Middle frontal gyrus (tissue), 1 donor: ENCODE data around the gene CYP2C18.
"Not testable (repeated sequence)": the region's sequence is repeated elsewhere in the genome, so short reads cannot be mapped to it uniquely, and the experiment has no call there.

Experiments used
- DNase-seq: peaks from one replicate; pipeline ENCODE4 v3.0.0-alpha.2; 2015; ENCODE audit warnings: low spot score; ENCODE audit errors: extremely low spot score

Gene CYP2C18

DNA sequence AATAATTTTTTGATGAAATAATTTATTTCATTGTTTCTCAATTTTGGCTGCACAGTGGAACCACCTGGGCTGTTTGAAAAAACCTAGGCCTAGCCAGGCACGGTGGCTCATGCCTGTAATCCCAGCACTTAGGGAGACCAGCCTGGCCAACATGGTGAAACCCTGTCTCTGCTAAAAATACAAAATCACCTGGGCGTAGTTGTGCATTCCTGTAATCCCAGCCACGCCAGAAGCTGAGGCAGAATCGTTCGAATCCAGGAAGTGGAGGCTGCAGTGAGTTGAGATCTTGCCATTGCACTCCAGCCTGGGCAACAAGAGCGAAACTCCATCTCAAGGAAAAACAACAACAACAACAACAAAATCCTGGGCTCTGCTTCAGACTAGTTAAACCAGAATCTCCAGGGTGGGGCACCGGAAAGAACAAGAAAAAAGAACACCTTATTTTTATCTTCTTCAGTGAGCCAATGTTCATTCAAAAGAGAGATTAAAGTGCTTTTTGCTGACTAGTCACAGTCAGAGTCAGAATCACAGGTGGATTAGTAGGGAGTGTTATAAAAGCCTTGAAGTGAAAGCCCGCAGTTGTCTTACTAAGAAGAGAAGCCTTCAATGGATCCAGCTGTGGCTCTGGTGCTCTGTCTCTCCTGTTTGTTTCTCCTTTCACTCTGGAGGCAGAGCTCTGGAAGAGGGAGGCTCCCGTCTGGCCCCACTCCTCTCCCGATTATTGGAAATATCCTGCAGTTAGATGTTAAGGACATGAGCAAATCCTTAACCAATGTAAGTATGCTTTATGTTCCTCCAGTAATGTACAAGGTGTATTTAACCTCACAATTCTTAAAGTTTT is at the start of gene CYP2C18:
CYP2C18 (plus strand) TSS at position 516 of the 841 bp plus-strand sequence; CDS start at position 607, 91 bp downstream.
- DNase-seq = no peak

DNA sequence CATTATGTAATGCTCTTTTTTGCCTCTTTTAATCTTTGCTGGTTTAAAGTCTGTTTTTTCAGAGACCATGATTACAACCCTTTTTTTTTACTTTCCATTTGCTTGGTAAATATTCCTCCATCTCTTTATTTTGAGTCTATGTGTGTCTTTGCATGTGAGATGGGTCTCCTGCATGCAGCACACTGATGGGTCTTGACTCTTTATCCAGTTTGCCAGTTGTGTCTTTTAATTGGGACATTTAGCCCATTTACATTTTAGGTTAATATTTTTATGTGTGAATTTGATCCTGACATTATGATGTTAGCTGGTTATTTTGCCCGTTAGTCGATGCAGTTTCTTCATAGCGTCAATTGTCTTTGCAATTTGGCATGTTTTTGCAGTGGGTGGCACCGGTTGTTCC is 45.4 kb upstream of the CYP2C18 start:
- DNase-seq = not testable (repeated sequence)

DNA sequence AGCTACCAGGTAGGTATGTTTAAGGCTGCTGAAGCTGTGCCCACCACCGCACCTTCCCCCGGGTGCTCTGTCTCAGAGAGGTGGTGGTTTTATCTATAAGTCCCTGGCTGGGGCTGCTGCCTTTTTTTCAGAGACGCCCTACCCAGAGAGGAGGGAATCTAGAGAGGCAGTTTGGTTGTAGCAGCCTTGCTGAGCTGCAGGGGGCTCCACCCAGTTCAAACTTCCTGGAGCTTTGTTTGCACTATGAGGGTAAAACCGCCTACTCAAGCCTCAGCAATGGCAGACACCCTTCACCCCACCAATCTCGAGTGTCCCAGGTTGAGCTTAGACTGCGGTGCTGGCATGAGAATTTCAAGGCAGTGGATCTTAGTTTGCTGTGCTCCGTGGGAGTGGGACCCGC is 43.6 kb upstream of the CYP2C18 start:
- DNase-seq = no peak

DNA sequence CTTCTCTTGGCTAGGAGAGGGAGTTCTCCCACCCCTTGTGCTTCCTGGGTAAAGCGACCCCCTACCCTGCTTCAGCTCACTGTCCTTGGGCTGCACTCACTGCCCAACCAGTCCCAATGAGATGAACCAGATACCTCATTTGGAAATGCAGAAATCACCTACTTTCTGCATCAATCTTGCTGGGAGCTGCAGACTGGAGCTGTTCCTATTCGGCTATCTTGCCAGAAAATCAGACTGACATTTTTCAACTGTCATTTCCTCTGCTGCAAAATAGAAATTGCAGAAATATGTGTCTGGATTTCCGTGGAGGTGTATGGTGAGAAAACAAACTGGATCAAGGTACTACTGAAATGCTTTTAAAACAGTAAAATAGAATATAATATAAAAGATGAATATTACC is 43.0 kb upstream of the CYP2C18 start:
- DNase-seq = no peak

DNA sequence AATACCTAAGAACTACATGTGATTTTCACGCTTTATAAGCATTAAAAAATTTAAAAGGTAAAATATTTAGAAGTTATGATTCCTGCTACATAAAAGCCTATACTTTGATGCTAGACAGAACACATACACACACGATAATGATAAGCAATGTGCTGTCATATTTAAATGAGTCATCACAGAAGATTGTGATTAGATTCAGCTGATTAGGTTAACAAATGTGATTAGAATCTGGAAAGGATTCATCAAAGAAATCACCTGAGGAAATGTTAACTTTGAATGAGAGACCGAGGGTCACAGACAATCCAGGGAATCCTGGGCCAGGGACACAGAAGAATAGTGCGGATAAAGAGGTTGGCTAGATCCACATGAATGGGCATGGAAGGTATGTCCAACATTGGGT is 42.0 kb upstream of the CYP2C18 start:
- no peak for DNase-seq

DNA sequence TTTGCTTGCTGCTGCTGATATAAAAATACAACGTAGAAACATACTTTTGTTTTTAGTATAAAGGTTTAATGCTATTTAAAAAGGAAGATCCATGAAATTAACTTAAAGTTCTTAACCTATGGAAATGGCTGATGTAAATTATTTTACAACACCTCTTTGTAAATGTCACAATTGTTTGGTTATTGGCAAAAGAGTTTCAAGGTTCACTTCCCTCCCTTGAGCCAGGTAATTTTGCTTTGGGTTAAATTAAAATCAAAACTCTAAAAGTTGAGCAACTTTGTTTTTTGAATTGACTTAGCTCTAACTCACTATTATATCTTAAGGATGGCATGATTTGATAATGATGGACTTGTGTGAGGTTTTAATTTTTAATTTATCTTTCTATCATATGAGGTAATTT is 39.2 kb upstream of the CYP2C18 start:
- DNase-seq = no peak

DNA sequence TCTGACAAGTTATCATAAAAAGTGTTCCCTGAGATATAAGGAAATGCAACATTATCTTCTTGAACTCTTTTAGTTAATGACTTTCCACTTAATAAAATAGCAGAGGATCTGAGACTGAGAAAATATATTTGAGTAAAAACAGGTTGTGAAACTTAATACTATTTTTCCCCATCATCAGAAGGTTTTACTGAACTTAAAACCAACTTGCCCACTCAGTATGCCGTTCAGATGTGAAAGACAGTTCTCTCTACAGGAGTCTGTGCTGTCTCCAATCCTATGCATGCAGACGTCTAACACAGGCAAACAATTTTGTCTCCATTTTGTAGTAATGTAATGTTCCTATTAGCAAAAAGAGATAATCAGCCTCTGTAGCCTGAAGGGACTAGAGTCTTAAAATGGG is 38.2 kb upstream of the CYP2C18 start:
- no peak for DNase-seq

DNA sequence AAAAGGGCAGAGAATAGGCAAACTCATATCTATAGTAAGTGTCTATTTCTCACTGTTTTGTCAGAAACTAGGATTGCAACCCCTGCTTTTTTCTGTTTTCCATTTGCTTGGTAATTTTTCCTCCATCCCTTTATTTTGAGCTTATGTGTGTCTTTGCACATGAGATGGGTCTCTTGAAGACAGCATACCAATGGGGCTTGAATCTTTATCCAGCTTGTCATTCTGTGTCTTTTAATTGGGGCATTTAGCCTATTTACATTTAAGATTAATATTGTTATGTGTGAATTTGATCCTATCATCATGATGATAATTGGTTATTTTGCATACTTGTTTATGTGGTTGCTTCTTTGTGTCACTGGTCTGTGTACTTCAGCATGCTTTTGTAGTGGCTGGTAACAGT is 28.3 kb upstream of the CYP2C18 start:
- not testable (repeated sequence) for DNase-seq

DNA sequence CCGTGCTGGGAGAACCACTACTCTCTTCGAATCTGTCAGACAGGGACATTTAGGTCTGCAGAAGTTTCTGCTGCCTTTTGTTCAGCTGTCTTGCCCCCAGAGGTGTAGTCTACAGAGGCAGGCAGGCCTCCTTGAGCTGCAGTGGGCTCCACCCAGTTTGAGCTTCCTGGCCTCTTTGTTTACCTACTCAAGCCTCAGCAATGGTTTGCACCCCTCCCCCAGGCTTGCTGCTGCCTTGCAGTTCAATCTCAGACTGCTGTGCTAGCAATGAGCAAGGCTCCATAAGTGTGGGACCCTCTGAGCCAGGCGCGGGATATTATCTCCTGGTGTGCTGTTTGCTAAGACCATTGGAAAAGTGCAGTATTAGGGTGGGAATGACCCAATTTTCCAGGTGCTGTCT is 20.5 kb upstream of the CYP2C18 start:
- DNase-seq = not testable (repeated sequence)

DNA sequence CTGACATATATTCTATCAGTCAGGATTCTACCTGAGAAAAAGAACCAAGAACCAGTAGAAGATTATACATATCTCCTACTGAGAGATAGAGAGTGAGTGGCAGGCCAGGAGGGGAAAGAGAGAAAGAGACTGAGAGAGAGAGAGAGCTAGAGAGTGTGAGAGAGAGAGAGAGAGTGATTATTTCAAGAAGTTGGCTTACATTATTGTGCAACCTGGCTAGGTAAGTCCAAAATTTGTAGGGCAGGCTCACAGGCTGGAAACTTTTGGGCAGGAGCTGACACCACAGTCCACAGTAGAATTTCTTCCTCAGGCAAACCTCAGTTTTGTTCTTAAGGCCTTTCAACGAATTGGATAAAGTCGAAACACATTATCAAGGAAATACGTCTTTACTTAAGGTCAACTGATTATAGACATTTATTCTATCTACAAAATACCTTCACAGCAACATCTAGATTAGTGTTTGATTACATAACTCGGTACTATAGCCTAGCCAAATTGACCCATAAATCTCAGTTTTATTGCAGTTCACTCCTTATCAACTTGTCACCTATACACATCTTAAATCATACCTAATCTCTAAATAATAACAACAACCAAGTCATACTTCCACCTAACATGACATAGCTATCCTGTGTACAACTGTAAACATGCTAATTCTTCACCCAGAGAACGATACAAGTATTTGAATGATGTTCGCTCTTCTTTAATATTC is 17.0 kb upstream of the CYP2C18 start:
- DNase-seq = no peak

DNA sequence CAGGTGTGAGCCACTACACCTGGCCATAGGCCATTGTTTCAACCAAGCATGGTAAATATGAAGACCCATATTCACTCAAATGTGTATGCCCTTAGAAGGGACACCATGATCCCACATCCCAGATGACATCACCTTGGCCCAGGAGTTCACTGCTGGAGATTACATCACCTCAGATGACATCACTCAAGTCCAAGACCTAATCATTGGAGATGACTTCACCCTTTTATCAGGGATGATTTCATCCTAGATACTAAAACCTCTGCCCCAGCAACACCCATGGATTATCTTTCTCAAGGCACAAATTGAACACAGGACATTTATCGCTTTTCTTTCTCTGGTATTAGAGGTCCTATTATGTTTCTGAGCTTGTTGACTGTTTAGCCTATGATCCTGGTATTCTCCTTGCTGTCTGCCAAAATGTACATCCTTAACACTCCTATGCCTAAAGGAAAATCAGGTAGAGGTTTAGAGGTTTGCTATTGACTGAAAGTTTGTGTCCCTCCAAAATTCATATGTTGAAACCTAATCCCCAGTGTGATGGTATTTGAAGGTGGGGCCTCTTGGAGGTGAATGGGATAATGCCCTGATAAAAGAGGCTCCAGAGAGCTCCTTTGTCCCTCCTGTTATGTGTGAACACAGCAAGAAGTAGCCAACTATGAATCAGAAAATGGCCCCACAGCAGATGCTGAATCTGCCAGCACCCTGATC is 9.8 kb upstream of the CYP2C18 start:
- no peak for DNase-seq

DNA sequence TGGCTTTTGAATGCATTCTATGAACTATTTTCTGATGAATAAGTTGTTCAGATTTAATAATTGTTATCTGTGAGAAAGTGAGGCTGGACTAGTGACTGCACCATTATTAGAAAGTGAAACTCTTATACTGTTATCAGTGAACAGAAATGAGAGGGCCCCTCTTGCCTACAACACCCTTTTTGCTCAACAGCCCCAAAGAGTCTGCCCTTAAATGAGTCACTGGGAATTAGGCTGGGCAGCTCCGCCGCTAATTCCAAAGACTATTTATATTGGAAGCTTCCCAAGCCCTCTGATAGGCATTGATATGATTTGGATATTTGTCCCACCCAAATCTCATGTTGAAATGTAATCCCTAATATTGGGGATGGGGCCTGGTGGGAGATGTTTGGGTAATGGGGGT is 7.0 kb upstream of the CYP2C18 start:
- no peak for DNase-seq

DNA sequence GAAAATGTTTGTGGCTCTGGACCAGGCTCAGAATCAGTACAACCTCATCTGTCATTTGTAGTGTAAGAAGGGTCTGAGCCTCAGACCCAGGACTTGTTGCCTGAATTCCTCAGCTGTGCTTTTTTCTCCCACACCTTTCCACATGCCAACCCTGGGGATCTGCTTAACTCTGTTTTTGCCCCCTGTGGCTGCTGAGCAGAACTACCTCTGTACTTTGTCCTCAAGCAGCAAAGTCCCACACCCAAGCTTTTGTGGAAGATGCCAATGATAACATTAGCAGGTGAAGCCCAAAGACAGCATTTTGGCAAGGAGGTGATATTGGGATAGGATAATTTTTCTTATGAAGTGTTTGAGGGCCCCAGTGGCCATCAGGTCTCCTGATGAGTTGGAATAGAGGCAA is 5.8 kb upstream of the CYP2C18 start:
- no peak for DNase-seq

DNA sequence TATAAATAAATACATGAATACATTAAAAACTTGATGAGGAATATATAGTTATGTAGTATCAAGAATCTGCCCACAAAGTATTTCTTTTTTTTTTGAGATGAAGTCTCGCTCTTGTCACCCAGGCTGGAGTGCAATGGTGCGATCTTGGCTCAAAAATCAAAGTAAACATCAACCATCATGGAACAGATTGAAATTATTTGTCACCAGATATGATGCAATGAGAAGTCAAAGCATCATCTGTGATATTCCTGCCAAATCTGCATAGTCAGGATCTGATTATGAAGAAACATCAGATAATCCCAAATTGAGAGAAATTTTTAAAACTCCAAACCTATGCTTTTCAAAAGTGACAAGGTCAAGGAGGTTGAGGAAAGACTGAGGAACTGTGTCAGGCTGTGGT is 5.1 kb upstream of the CYP2C18 start:
- DNase-seq = no peak

DNA sequence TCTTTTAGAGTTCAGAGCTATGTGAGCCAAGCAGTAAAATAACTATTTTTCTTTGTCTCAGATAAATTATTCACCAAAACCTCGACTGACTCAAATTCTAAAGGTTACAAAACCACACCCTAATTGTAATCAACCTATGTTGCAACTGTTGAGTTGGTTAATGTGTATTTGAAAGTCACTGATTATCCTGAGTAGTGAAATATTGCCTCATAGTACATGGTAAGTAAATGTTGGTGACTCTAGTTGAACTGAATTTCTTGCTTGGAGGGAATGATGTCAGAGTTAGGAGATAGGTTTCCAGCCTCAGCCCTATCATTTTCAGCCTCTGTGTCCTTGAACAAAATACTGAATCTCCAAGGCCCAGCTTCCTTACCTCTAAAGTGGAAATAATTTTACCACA is 3.0 kb upstream of the CYP2C18 start:
- DNase-seq = no peak

DNA sequence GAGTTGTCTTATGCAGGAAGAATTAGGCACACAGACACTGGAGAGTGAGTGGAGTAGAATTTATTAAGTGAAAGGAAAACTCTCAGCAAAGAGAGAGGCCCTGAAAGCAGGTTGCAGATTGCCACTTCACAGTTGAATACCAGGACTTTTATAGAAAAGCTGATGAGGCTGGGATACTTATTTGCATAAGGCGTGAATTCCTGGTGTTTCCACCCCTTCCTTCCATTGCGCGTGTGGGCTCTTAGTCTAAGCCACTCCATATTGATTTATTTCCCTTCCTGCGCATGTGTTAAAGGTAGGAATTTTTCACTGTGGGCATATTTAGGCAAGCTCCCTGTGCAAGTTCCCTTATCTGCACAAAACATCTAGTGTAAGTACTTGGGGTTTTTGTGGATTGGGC is 893 bp upstream of the CYP2C18 start:
- not testable (repeated sequence) for DNase-seq

DNA sequence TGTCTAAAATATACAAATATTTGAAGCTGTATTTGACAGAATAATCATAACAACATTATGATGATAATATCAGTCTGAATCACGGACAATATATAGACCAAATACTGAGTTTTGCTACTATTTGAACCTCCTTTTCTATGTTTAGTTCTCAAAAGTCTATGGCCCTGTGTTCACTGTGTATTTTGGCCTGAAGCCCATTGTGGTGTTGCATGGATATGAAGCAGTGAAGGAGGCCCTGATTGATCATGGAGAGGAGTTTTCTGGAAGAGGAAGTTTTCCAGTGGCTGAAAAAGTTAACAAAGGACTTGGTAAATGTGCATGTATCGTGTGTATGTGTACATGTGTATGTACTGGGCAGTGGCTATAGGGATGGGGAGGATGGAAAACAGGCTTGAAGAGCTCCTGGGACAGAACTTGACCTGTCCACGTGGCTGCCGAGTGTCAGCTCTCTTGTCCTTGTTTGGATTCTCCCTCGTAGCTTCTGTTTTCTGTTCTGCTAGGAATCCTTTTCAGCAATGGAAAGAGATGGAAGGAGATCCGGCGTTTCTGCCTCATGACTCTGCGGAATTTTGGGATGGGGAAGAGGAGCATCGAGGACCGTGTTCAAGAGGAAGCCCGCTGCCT is 4.2 kb downstream of the CYP2C18 start:
- no peak for DNase-seq

DNA sequence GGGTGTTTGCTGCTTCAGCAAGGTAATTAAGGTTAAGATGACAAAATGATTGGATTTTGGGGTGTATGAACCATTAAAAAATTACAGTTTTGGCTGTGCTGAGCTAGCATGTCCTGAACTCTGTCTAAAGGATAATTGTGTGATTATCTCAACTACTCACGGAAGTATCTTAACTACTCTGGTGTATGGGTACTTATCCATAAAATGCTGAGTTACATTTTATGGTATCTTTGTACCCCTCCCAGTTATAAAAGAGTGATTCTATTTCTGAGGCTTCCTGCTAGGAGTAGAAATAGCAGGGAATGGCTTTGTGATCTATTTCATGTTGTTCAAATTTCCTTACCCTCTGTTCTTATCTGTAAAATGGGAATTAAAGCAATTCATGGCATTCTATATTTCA is 22.6 kb downstream of the CYP2C18 start:
- DNase-seq = no peak

DNA sequence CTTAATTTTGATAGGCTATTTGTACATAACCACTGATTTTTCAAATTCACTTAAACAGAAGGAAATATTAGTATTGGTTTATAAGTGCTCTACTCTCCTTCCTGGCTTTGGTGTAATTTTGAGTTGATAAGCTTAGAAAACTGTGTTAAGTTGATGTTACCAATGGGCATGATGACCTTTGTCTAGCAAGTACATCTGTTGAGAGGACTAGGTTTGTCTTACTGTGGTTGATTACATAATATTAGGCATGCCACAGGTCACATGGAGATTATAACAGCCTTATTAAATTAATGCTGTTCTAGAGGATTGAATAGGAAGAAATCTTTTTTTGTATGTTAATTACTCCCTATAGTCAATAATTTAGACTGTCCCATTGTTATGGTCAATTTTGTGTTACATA is 27.0 kb downstream of the CYP2C18 start:
- no peak for DNase-seq

DNA sequence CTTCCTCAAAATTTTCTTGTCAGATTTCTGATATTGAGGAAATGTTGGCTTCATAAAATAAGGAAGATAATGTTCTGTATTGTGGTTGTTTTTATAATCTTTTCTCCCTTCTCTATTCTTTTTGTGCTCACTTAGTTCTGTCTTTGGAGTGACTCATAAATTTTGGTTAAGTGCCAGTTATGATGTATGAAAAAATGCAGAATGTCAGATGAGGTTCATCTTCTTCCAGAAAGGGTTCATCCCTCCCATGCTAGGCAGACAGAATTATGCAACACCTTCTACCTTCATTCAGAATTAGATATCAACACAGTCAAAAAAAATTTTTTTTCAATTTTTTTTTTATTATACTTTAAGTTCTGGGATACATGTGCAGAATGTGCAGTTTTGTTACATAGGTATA is 42.3 kb downstream of the CYP2C18 start:
- DNase-seq = no peak

DNA sequence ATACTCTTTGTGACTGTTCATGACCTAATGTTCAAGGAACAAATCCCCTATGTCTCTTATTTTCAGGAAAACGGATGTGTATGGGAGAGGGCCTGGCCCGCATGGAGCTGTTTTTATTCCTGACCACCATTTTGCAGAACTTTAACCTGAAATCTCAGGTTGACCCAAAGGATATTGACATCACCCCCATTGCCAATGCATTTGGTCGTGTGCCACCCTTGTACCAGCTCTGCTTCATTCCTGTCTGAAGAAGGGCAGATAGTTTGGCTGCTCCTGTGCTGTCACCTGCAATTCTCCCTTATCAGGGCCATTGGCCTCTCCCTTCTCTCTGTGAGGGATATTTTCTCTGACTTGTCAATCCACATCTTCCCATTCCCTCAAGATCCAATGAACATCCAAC is 51.7 kb downstream of the CYP2C18 start:
- DNase-seq = no peak

DNA sequence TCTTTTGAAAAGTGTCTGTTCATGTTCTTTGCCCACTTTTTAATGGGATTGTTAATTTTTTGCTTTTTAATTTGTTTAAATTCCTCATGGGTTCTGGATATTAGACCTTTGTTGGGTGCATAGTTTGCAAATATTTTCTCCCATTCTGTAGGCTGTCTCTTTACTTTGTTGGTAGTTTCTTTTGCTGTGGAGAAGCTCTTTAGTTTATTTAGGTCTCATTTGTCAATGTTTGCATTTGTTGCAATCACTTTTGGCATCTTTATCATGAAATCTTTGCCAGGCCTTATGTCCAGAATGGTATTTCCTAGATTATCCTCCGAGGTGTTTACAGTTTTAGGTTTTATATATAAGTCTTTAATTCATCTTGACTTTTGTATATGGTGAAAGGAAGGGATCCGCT is 55.1 kb downstream of the CYP2C18 start:
- DNase-seq = no peak
